HepG2 (cell line): Measurements from ENCODE around the gene LRRC45. TPM values are rescaled to one million over a fixed set of nuclear protein-coding genes. Genes with fewer than 3 reads are reported as not detected.

Experiments used
- ATF7-NPFF ChIP-seq: sonication (generic); formaldehyde crosslinking; IDR thresholded peaks from 2 replicates; pipeline ENCODE4 v1.8.1; 2023; ENCODE audit warnings: mild to moderate bottlenecking, low read depth, missing genetic modification reagents, moderate library complexity
- CHCHD3 ChIP-seq: sonication (generic); formaldehyde crosslinking; IDR thresholded peaks from 2 replicates; pipeline ENCODE4 v1.8.0; 2022; ENCODE audit warnings: mild to moderate bottlenecking, missing genetic modification reagents, moderate library complexity
- DZIP1 ChIP-seq: sonication (generic); formaldehyde crosslinking; IDR thresholded peaks from 2 replicates; pipeline ENCODE4 v1.5.0; 2020; ENCODE audit warnings: mild to moderate bottlenecking, missing genetic modification reagents
- HNF1A ChIP-seq, 2 experiments: sonication (generic) in 1 of 2; formaldehyde crosslinking in 1 of 2; IDR thresholded peaks; 2 replicates each; pipeline versions ENCODE4 v1.4.0 to v1.6.1; 2016 to 2020; ENCODE audit warnings: borderline replicate concordance in 1 of 2, low read depth in 1 of 2, mild to moderate bottlenecking in 1 of 2, missing genetic modification reagents in 1 of 2
- NRL ChIP-seq: sonication (generic); formaldehyde crosslinking; IDR thresholded peaks from 2 replicates; pipeline ENCODE4 v1.5.0; 2020; ENCODE audit warnings: missing genetic modification reagents, mild to moderate bottlenecking, moderate library complexity, borderline replicate concordance
- SNAPC2 ChIP-seq: sonication (generic); formaldehyde crosslinking; IDR thresholded peaks from 2 replicates; pipeline ENCODE4 v1.8.1; 2022; ENCODE audit warnings: mild to moderate bottlenecking, missing genetic modification reagents
- SNAPC4 ChIP-seq: sonication (generic); formaldehyde crosslinking; IDR thresholded peaks from 2 replicates; pipeline ENCODE4 v1.4.0; 2020; ENCODE audit warnings: mild to moderate bottlenecking, missing genetic modification reagents
- SOX13 ChIP-seq, 3 experiments: fragments of 450-650 bp in 1 of 3; sonication (generic) in 1 of 3; formaldehyde crosslinking in 1 of 3; IDR thresholded peaks in 2 of 3; conservative IDR thresholded peaks in 1 of 3; 2 replicates each; pipeline versions ENCODE4 v1.5.0 to v1.6.1; 2016 to 2020; ENCODE audit warnings: antibody characterized with exemption in 1 of 3, mild to moderate bottlenecking in 1 of 3, missing compliant biosample characterization in 1 of 3, missing genetic modification reagents in 1 of 3, moderate library complexity in 1 of 3
- TRAFD1 ChIP-seq: sonication (generic); formaldehyde crosslinking; IDR thresholded peaks from 2 replicates; pipeline ENCODE4 v1.5.1; 2020; ENCODE audit warnings: missing genetic modification reagents, mild to moderate bottlenecking, borderline replicate concordance
- ZFX ChIP-seq: sonication (generic); formaldehyde crosslinking; IDR thresholded peaks from 2 replicates; pipeline ENCODE4 v1.4.0; 2020; ENCODE audit warnings: mild to moderate bottlenecking, low read depth, missing genetic modification reagents, moderate library complexity
- ZNF101 ChIP-seq: sonication (generic); formaldehyde crosslinking; IDR thresholded peaks from 2 replicates; pipeline ENCODE4 v1.4.0; 2020; ENCODE audit warnings: mild to moderate bottlenecking, low read depth, missing genetic modification reagents, borderline replicate concordance
- ZNF501 ChIP-seq: sonication (generic); formaldehyde crosslinking; IDR thresholded peaks from 2 replicates; pipeline ENCODE4 v1.5.1; 2020; ENCODE audit warnings: mild to moderate bottlenecking, moderate library complexity, missing genetic modification reagents
- ZNF850 ChIP-seq: sonication (generic); formaldehyde crosslinking; conservative IDR thresholded peaks from 2 replicates; pipeline ENCODE4 v1.9.0; 2021; ENCODE audit warnings: mild to moderate bottlenecking, missing genetic modification reagents
- polyA plus RNA-seq, 8 experiments: library from polyadenylated mRNA; depleted of rRNA in 3 of 8; stranded (reverse) in 7 of 8; unstranded in 1 of 8; fragments of >200 nt; fragmentation: Illumina TruSeq in 4 of 8; extraction: Trizol in 4 of 8; gene quantifications; 2 replicates each; pipeline versions ENCODE4 v1.2.1 to v1.2.3, GENCODE V29; 2011 to 2016; ENCODE audit warnings: low read depth in 4 of 8, missing spikeins in 1 of 8, mixed read lengths in 1 of 8; ENCODE audit not compliant: insufficient read depth in 1 of 8
- total RNA-seq, 5 experiments: library from RNA; depleted of rRNA; stranded (reverse); fragments of >200 nt; fragmentation: Illumina TruSeq; extraction: Trizol; gene quantifications; 2 replicates each; pipeline ENCODE4 v1.2.3, GENCODE V29; 2016; ENCODE audit warnings: low read depth in 1 of 5

LRRC45 gene
- total and polyA plus RNA-seq, 2 of the 13 experiments (the other 11 are each of a cell fraction or from before 2014, with no cell fraction given), result 11.6 to 48.1 TPM

GRCh38 chr17:82039695-82040299, 16.7 kb downstream of the LRRC45 start (continued):
- TF ChIP-seq SNAPC2 (CRISPR knock-in tag) (no peak), HNF1A (IDR thresholded peaks at IDR 0.05; ENCODE audit: low read depth) (no peak), HNF1A (CRISPR knock-in tag; IDR thresholded peaks at IDR 0.05; ENCODE audit: borderline replicate concordance) (no peak), ZNF501 (CRISPR knock-in tag) (0 out of 2 replicates have a peak, but pooled peaks have one; percentile 26), TRAFD1 (CRISPR knock-in tag) (no peak), NRL (CRISPR knock-in tag) (no peak; the same call in 1 of the 2 replicates), ZNF101 (CRISPR knock-in tag) (no peak), CHCHD3 (CRISPR knock-in tag) (no peak), ATF7-NPFF (no peak), SOX13 (IDR thresholded peaks at IDR 0.05) (no peak), SOX13 (CRISPR knock-in tag; conservative IDR thresholded peaks at IDR 0.05 in 1 of 2, IDR thresholded peaks at IDR 0.05 in 1 of 2) (peak in 1 of 2 experiments; percentile 12; a peak in 1 of 4 replicates), ZFX (CRISPR knock-in tag) (peak; percentile 88), ZNF850 (CRISPR knock-in tag) (no peak), DZIP1 (CRISPR knock-in tag) (no peak), SNAPC4 (0 out of 2 replicates have a peak, but pooled peaks have one; percentile 49)
